SU-DHL-6 (cell line): Measurements from ENCODE around the gene TEAD1.

Source experiments
- H2AFZ ChIP-seq: fragments of 200-600 bp; sonication (generic); 2 replicates; pipeline ENCODE4 v1.6.1; 2014; ENCODE audit warnings: low read depth, mild to moderate bottlenecking, moderate library complexity, mixed read lengths, antibody characterized with exemption, low read length; ENCODE audit not compliant: severe bottlenecking
- H3F3A ChIP-seq: fragments of 200-600 bp; shearing (Covaris generic); 2 replicates; pipeline ENCODE4 v1.6.0; 2016; ENCODE audit warnings: antibody characterized with exemption, mild to moderate bottlenecking; ENCODE audit not compliant: insufficient read depth
- H3K27ac ChIP-seq: fragments of 200-600 bp; sonication (generic); 2 replicates; pipeline ENCODE4 v1.5.1; 2016; ENCODE audit warnings: low read depth, mild to moderate bottlenecking, low read length, moderate library complexity, mixed read lengths
- H3K27me3 ChIP-seq: fragments of 200-600 bp; sonication (generic), shearing (Covaris generic); 2 replicates; pipeline ENCODE4 v1.6.0; 2014; ENCODE audit warnings: mild to moderate bottlenecking, low read length
- H3K36me3 ChIP-seq: fragments of 200-600 bp; sonication (generic); 2 replicates; pipeline ENCODE4 v1.6.1; 2014; ENCODE audit warnings: mild to moderate bottlenecking, low read length, mixed read lengths
- H3K4me2 ChIP-seq: fragments of 300-600, 200-600 bp; shearing (Covaris generic), sonication (generic); 2 replicates; pipeline ENCODE4 v1.6.0; 2014; ENCODE audit warnings: low read length, low read depth, mild to moderate bottlenecking; ENCODE audit not compliant: poor library complexity, severe bottlenecking
- H3K4me3 ChIP-seq: fragments of 200-600 bp; sonication (generic); 2 replicates; pipeline ENCODE4 v1.5.1; 2014; ENCODE audit warnings: antibody characterized with exemption, low read length, mild to moderate bottlenecking, mixed read lengths; ENCODE audit not compliant: insufficient read depth, poor library complexity, severe bottlenecking
- H3K79me2 ChIP-seq: fragments of 200-600 bp; sonication (generic); 2 replicates; pipeline ENCODE4 v1.6.1; 2014; ENCODE audit warnings: mild to moderate bottlenecking, low read length, moderate library complexity; ENCODE audit not compliant: insufficient read depth
- H3K9ac ChIP-seq: fragments of 200-600 bp; sonication (generic); 2 replicates; pipeline ENCODE4 v1.7.0; 2014; ENCODE audit warnings: mild to moderate bottlenecking, low read length
- H3K9me2 ChIP-seq: fragments of 200-600 bp; sonication (generic); replicated peaks from 2 replicates; pipeline ENCODE4 v1.6.1; 2014; ENCODE audit warnings: low read length; ENCODE audit not compliant: insufficient read depth
- H3K9me3 ChIP-seq: fragments of 200-600 bp; sonication (generic); 2 replicates; pipeline ENCODE4 v1.6.1; 2014; ENCODE audit warnings: low read length, mixed read lengths; ENCODE audit not compliant: insufficient read depth
- H4K20me1 ChIP-seq: fragments of 200-600 bp; sonication (generic); 2 replicates; pipeline ENCODE4 v1.6.1; 2014; ENCODE audit warnings: low read depth, mild to moderate bottlenecking, antibody characterized with exemption, low read length, moderate library complexity, mixed read lengths
- CTCF ChIP-seq: fragments of 200-600 bp; sonication (generic); IDR thresholded peaks from one replicate; pipeline ENCODE4 v1.5.1; 2017; ENCODE audit warnings: antibody characterized with exemption, mild to moderate bottlenecking, low read length, moderate library complexity; ENCODE audit not compliant: insufficient read depth, poor library complexity, severe bottlenecking
- EZH2phosphoT487 ChIP-seq: fragments of 200-600 bp; sonication (generic), shearing (Covaris generic); conservative IDR thresholded peaks from 2 replicates; pipeline ENCODE4 v1.6.1; 2018; ENCODE audit warnings: mild to moderate bottlenecking, antibody characterized with exemption, low read length, moderate library complexity, mixed read lengths

The TEAD1 gene

GRCh38 chr11:12717851-12718291 is 43.6 kb downstream of the TEAD1 start:
- no peaks in the 10 kb centered on the region for H4K20me1 ChIP-seq
- no peaks in the 10 kb centered on the region for H3K9me2 ChIP-seq
- no peak for TF ChIP-seq EZH2phosphoT487
- H3K9ac ChIP-seq: no peak overlapping the region
- no peak overlapping the region for H3K4me3 ChIP-seq
- no peaks in the 10 kb centered on the region for H3K36me3 ChIP-seq
- H3F3A ChIP-seq: no peaks in the 10 kb centered on the region
- no peaks in the 10 kb centered on the region for H3K9me3 ChIP-seq
- no peak overlapping the region for H3K4me2 ChIP-seq
- H2AFZ ChIP-seq: no peak overlapping the region
- H3K27ac ChIP-seq: no peak overlapping the region
- H3K27me3 ChIP-seq: 0 out of 2 replicates have a peak, but pooled peaks cover 4% of the 10 kb centered on the region
- H3K79me2 ChIP-seq: no peaks in the 10 kb centered on the region

DNA sequence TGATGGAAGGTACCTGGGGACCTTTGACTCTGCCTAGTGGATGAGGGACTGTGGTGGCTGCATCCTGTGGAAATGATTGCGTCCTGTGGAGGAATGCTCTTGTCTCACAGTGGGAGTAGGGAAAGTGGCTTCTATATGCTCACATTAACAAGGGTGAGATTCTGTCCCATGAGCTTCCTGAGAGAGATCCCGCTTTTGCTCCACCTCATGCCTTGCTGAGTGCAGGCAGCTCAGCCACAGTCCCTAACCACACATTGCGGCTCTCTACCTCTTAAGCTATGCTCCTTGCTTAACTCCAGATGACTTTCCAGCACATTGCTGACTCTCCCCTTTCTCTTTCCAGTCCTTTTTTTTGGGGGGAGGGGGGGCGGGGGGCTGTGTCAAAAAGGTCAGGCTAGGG is 45.0 kb downstream of the TEAD1 start:
- no peak overlapping the region for H3K27ac ChIP-seq
- H3K36me3 ChIP-seq: no peaks in the 10 kb centered on the region
- no peaks in the 10 kb centered on the region for H3K9me3 ChIP-seq
- H2AFZ ChIP-seq: no peak overlapping the region
- H3K4me2 ChIP-seq: no peak overlapping the region
- no peaks in the 10 kb centered on the region for H4K20me1 ChIP-seq
- no peak overlapping the region for H3K9ac ChIP-seq
- no peaks in the 10 kb centered on the region for H3K9me2 ChIP-seq
- no peak overlapping the region for H3K4me3 ChIP-seq
- H3K79me2 ChIP-seq: no peaks in the 10 kb centered on the region
- H3F3A ChIP-seq: no peaks in the 10 kb centered on the region
- 0 out of 2 replicates have a peak, but pooled peaks cover 4% of the 10 kb centered on the region for H3K27me3 ChIP-seq
- TF ChIP-seq CTCF: no peak
- no peak for TF ChIP-seq EZH2phosphoT487

- H3K36me3 ChIP-seq: no peaks in the 10 kb centered on the region
- H3K4me2 ChIP-seq: no peak overlapping the region
- TF ChIP-seq CTCF (no peak), EZH2phosphoT487 (no peak)
- H3K9me3 ChIP-seq: no peaks in the 10 kb centered on the region
- H3K27me3 ChIP-seq: no peaks in the 10 kb centered on the region
- H3F3A ChIP-seq: no peaks in the 10 kb centered on the region
- H3K27ac ChIP-seq: no peak overlapping the region
- no peaks in the 10 kb centered on the region for H4K20me1 ChIP-seq
- no peak overlapping the region for H2AFZ ChIP-seq
- no peak overlapping the region for H3K4me3 ChIP-seq
- H3K79me2 ChIP-seq: no peaks in the 10 kb centered on the region
- H3K9ac ChIP-seq: no peak overlapping the region
- H3K9me2 ChIP-seq: no peaks in the 10 kb centered on the region
Observed at GRCh38 chr11:12721816-12722604, 47.8 kb downstream of the TEAD1 start.
